ENCODE measurements around the gene PCDH15. TPM values are rescaled to one million over a fixed set of nuclear protein-coding genes. Genes with fewer than 3 reads are reported as not detected.
A peak's percentile ranks its signal among the peaks of the same experiment; 100 is the strongest.

Gene PCDH15
- total RNA-seq, 1 experiment from 2014 or later: 0.61 TPM

- H3K9me3 Mint-ChIP-seq: peaks cover 7 to 8% of the 10 kb centered on the region in 2 experiments; a peak in 4 of 5 replicates
- no peak for TF ChIP-seq CTCF (conservative IDR thresholded peaks at IDR 0.05)
Observed at GRCh38 chr10:54011117-54011516, 789.9 kb downstream of the PCDH15 start.

More at GRCh38 chr10:54011117-54011516, 789.9 kb downstream of the PCDH15 start:
- no peaks in the 10 kb centered on the region for H3K79me2 ChIP-seq (ENCODE audit: insufficient read depth, low read length)
- H3K27ac Mint-ChIP-seq: no peak overlapping the region; a peak in 1 of 7 replicates
- H3K9me3 ChIP-seq (ENCODE audit: control insufficient read depth, low read depth, low read length): no peaks in the 10 kb centered on the region
- H3K23ac ChIP-seq (ENCODE audit: insufficient read length, low read depth, low read length): no peak overlapping the region
- no CpG with 5 or more reads among the region's 1 CpG for WGBS (ENCODE audit: extremely low coverage, insufficient read length, low lambda C conversion rate)
- no peaks in the 10 kb centered on the region for H3K4me1 ChIP-seq (ENCODE audit: insufficient read depth, low read length)
- no peak overlapping the region for H2BK20ac ChIP-seq (ENCODE audit: low read depth, low read length, poor library complexity, severe bottlenecking)
- no peaks in the 10 kb centered on the region for H3K27me3 Mint-ChIP-seq (ENCODE audit: low read depth)
- H3K9ac ChIP-seq (ENCODE audit: extremely low read depth, insufficient read length, low read length): no peak overlapping the region
- no peak overlapping the region for H2BK120ac ChIP-seq (ENCODE audit: low read depth, low read length, poor library complexity, severe bottlenecking)
- H3K36me3 Mint-ChIP-seq (ENCODE audit: insufficient read depth in 1 of 3, low read depth in 3 of 3): peaks cover 0 to 7% (median 0%) of the 10 kb centered on the region in 3 experiments; a peak in 1 of 7 replicates
- H3K14ac ChIP-seq (ENCODE audit: insufficient read depth, low read length): no peak overlapping the region
- no peak overlapping the region for H3K56ac ChIP-seq (ENCODE audit: insufficient read length, low read depth, low read length)
- no peak overlapping the region for H3K27ac ChIP-seq (ENCODE audit: insufficient read length, low read depth, low read length)
- no peaks in the 10 kb centered on the region for H3K27me3 ChIP-seq (ENCODE audit: insufficient read depth, low read length)
- no peaks in the 10 kb centered on the region for H3K4me1 Mint-ChIP-seq
- no peak overlapping the region for H2BK12ac ChIP-seq (ENCODE audit: insufficient read length, low read depth, low read length)
- no peak overlapping the region for H4K5ac ChIP-seq (ENCODE audit: insufficient read length, low read depth, low read length)
- H2AFZ ChIP-seq (ENCODE audit: low read length): no peak overlapping the region
- H3K4me3 Mint-ChIP-seq: no peak overlapping the region
- H2BK15ac ChIP-seq (ENCODE audit: low read depth, low read length): no peak overlapping the region
- H3K4ac ChIP-seq (ENCODE audit: low read depth, low read length): no peak overlapping the region
- no peaks in the 10 kb centered on the region for H3K79me1 ChIP-seq (ENCODE audit: insufficient read depth, low read depth, low read length, poor library complexity, severe bottlenecking)
- H2BK5ac ChIP-seq (ENCODE audit: insufficient read length, low read length): no peak overlapping the region
- DNase-seq: no peak
- no peak overlapping the region for H4K91ac ChIP-seq (ENCODE audit: insufficient read length, low read depth, low read length)
- no peak overlapping the region for H3K18ac ChIP-seq (ENCODE audit: insufficient read length, low read depth, low read length)
- peak overlapping the region; percentile 55 for H4K8ac ChIP-seq (replicated peaks; ENCODE audit: insufficient read length, low read depth, low read length)
- no peak overlapping the region for H3T11ph ChIP-seq (ENCODE audit: low read length)
- no peak overlapping the region for H2AK5ac ChIP-seq (ENCODE audit: insufficient read length, low read length)
- no peaks in the 10 kb centered on the region for H4K20me1 ChIP-seq (ENCODE audit: control insufficient read depth, insufficient read depth, insufficient read length)
- no peak overlapping the region for H3K4me2 ChIP-seq (ENCODE audit: insufficient read depth, insufficient read length, low read length)
- H3K23me2 ChIP-seq (ENCODE audit: insufficient read length, low read depth, low read length, poor library complexity, severe bottlenecking): no peaks in the 10 kb centered on the region

Measured in H9 (cell line).